Stomach smooth muscle (tissue), 2 donors: ENCODE results near the gene TUBB8B.
"Not testable (repeated sequence)": the region's sequence is repeated elsewhere in the genome, so short reads cannot be mapped to it uniquely, and the experiment has no call there.

Experiments
- H3K27ac ChIP-seq: one replicate; pipeline ENCODE4 v1.7.0; 2013; ENCODE audit warnings: mild to moderate bottlenecking, low read length, inconsistent platforms
- H3K27me3 ChIP-seq, 2 donors: one replicate each; pipeline ENCODE4 v1.7.0; 2013; ENCODE audit warnings: low read length in 2 of 2; ENCODE audit not compliant: insufficient read depth in 2 of 2, control insufficient read depth in 1 of 2
- H3K36me3 ChIP-seq, 2 donors: one replicate each; pipeline ENCODE4 v1.7.0; 2013; ENCODE audit warnings: low read length in 2 of 2; ENCODE audit not compliant: control insufficient read depth in 2 of 2, insufficient read depth in 2 of 2
- H3K4me1 ChIP-seq: one replicate; pipeline ENCODE4 v1.7.0; 2013; ENCODE audit warnings: low read length; ENCODE audit not compliant: control insufficient read depth, insufficient read depth
- H3K4me3 ChIP-seq, 2 donors: one replicate each; pipeline ENCODE4 v1.7.0; 2013; ENCODE audit warnings: low read length in 2 of 2
- H3K9ac ChIP-seq, 2 donors: one replicate each; pipeline ENCODE4 v1.7.0; 2013; ENCODE audit warnings: low read length in 2 of 2, mild to moderate bottlenecking in 1 of 2
- H3K9me3 ChIP-seq, 2 donors: one replicate each; pipeline ENCODE4 v1.7.0; 2013; ENCODE audit warnings: low read length in 2 of 2; ENCODE audit not compliant: control insufficient read depth in 2 of 2
- donor health status: healthy.
- donor health status: Pancreatic carcinoma.

The TUBB8B gene

DNA sequence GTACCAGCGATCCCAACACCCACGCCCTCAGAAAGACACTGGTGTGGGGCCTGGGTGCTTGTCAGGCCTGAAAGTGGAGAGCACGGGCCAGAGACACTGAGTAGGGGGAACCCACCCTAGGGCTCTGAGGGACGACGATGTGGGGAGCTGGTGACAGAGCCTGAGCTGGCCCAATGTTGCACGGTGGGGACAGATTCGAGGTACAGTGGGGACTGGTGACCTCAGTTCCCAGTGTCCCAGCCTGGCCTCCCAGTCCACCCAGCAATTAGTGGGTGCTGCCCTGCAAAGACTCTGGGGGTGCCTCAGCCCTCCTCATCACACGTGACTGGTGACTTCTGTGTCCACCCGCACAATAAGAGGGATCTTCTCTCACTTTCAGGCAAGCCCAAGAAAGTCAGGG is 36.6 kb downstream of the TUBB8B start:
- not testable (repeated sequence) for H3K36me3 ChIP-seq, H3K4me1 ChIP-seq, H3K9me3 ChIP-seq

DNA sequence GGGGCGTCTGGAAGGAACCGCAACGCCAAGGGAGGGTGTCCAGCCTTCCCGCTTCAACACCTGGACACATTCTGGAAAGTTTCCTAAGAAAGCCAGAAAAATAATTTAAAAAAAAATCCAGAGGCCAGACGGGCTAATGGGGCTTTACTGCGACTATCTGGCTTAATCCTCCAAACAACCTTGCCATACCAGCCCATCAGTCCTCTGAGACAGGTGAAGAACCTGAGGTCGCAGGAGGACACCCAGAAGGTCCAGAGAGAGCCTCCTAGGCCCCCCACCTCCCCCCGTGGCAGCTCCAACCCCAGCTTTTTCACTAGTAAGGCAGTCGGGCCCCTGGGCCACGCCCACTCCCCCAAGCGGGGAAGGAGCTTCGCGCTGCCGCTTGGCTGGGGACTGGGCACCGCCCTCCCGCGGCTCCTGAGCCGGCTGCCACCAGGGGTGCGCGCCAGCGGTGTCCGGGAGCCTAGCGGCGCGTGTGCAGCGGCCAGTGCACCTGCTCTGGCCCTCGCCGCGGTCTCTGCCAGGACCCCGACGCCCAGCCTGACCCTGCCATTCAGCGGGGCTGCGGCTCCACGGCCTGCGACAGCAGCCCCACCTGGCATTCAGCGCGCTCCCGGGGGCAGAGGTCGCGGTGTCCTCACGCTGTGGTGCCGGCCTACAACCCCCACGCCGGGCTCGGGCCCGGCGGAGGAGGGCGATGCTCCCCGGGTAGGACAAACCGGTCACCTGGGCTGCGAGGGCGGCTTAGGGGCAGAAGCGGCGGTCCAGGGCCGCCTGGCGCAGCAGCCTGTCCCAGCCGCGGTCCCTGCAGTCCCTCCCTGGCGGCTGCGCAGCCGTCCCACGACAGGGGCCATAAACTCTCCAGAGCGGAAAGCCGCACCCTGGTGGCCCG is 37.8 kb downstream of the TUBB8B start:
- not testable (repeated sequence) for H3K27me3 ChIP-seq, H3K27ac ChIP-seq, H3K9me3 ChIP-seq, H3K36me3 ChIP-seq, H3K4me1 ChIP-seq, H3K9ac ChIP-seq, H3K4me3 ChIP-seq

More for the DNA sequence above, 36.6 kb downstream of the TUBB8B start:
- H3K4me3 ChIP-seq, H3K9ac ChIP-seq, H3K27me3 ChIP-seq, H3K27ac ChIP-seq: not testable (repeated sequence)

DNA sequence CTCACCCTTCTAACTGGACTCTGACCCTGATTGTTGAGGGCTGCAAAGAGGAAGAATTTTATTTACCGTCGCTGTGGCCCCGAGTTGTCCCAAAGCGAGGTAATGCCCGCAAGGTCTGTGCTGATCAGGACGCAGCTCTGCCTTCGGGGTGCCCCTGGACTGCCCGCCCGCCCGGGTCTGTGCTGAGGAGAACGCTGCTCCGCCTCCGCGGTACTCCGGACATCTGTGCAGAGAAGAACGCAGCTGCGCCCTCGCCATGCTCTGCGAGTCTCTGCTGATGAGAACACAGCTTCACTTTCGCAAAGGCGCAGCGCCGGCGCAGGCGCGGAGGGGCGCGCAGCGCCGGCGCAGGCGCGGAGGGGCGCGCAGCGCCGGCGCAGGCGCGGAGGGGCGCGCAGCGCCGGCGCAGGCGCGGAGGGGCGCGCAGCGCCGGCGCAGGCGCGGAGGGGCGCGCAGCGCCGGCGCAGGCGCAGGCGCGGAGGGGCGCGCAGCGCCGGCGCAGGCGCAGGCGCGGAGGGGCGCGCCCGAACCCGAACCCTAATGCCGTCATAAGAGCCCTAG is 38.7 kb downstream of the TUBB8B start:
- H3K27me3 ChIP-seq, H3K9me3 ChIP-seq, H3K27ac ChIP-seq, H3K4me3 ChIP-seq, H3K36me3 ChIP-seq, H3K9ac ChIP-seq, H3K4me1 ChIP-seq: not testable (repeated sequence)

DNA sequence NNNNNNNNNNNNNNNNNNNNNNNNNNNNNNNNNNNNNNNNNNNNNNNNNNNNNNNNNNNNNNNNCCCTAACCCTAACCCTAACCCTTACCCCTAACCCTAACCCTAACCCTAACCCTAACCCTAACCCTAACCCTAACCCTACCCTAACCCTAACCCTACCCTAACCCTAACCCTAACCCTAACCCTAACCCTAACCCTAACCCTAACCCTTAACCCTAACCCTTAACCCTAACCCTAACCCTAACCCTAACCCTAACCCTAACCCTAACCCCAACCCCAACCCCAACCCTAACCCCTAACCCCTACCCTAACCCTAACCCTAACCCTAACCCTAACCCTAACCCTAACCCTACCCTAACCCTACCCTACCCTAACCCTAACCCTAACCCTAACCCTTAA is 39.5 kb downstream of the TUBB8B start:
- not testable (repeated sequence) for H3K27ac ChIP-seq, H3K9me3 ChIP-seq, H3K27me3 ChIP-seq, H3K4me1 ChIP-seq, H3K36me3 ChIP-seq, H3K9ac ChIP-seq, H3K4me3 ChIP-seq
